ENCODE measurements around the gene GDPD3.

DNA sequence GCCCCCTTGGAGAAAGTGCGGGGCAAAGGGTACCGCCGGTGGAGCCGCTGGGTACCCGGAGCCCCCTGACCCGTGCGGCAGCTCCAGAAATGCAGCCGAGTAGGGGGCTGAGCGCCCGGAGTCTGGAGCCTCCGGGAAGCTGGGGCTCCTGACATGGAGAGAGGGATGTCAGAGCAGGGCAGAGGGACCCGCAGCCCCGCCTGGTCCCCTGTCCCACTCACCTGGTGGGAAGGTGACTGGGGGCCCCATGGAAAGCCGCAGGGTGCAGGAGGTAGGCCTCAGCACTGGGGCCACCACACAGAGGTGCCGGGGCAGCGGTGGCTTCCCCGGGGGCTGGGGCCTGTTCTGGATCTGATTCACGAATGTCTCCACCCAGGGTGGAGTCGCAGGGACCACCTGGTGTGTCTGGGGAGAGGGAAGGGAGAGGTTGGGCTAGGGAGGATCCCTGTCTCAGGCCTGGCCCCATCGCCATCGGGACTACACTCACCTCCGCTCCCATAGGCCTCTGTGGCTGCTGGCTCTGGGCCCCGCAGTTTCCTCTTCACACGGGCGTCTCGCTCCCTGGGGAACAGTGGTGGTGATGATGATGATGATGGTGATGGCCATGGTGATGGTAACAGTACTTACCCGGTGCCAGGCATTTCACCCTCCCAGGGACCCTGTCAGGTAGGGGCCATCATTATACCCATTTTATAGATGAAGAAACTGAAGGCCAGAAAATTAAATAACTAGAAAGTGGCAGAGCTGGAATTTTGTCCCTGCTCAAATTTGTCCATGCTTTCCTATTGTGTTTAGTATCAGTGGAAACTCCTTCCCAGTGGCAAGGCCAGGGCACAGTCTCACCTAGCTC lies 26.8 kb downstream of the GDPD3 start:
- TF ChIP-seq GABPB2 (CRISPR knock-in tag; conservative IDR thresholded peaks at IDR 0.05) (no peak), HNRNPL (IDR thresholded peaks at IDR 0.05; ENCODE audit: low read depth, low read length) (no peak), NCOA1 (IDR thresholded peaks at IDR 0.05; ENCODE audit: low read depth) (no peak), CTCF (IDR thresholded peaks at IDR 0.05 in 2 of 3, conservative IDR thresholded peaks at IDR 0.05 in 1 of 3; ENCODE audit: insufficient read depth in 2 of 3, low read depth in 1 of 3, low read length in 3 of 3) (no peak), JUNB (CRISPR knock-in tag; conservative IDR thresholded peaks at IDR 0.05) (no peak), MAFK (IDR thresholded peaks at IDR 0.05; ENCODE audit: low read length) (no peak), RAD21 (CRISPR knock-in tag; conservative IDR thresholded peaks at IDR 0.05 in 1 of 2, IDR thresholded peaks at IDR 0.05 in 1 of 2) (no peak), SP1 (CRISPR knock-in tag; IDR thresholded peaks at IDR 0.05) (no peak), TAL1 (IDR thresholded peaks at IDR 0.05) (no peak), SREBF2 (CRISPR knock-in tag; IDR thresholded peaks at IDR 0.05) (no peak), ZNF785 (CRISPR knock-in tag; IDR thresholded peaks at IDR 0.05) (no peak)

Measured in K562 (cell line).